Testis (tissue), 2 donors: Measurements from ENCODE around the gene RAG2.

Experiments used
- POLR2A ChIP-seq: fragments of 450-650 bp; IDR thresholded peaks from one replicate; pipeline ENCODE4 v1.6.1; 2017; ENCODE audit warnings: antibody characterized with exemption, mild to moderate bottlenecking, moderate library complexity
- TF ChIP-seq, protein P1 (sequence below), 3 experiments: fragments of 450-650 bp in 2 of 3; fragments of 200-600 bp in 1 of 3; sonication (generic) in 1 of 3; IDR thresholded peaks; one replicate each; pipeline ENCODE4 v1.5.1; 2016 to 2019; ENCODE audit warnings: antibody characterized with exemption in 3 of 3, mild to moderate bottlenecking in 2 of 3, moderate library complexity in 1 of 3

DNA sequence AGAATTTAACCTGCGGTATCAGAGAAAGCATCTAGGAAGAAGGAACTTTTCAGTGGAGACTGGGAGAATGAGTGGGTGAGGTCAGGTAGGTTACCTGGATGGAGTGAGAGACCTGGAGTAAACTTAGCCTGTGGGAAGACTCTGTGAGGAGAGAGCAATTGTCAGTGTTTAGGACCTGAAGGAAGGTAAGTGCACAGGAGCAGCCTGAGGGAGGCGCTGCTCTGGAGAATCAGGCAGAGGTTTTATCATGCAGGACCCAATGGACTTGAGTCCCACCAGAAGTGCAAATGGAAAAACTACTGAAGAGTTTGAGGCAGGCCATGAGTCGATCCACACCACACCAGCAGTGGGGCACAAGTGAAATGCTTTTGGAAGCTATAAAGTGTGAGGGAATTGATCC, 14.4 kb downstream of the RAG2 start:
- TF ChIP-seq, protein P1, sequence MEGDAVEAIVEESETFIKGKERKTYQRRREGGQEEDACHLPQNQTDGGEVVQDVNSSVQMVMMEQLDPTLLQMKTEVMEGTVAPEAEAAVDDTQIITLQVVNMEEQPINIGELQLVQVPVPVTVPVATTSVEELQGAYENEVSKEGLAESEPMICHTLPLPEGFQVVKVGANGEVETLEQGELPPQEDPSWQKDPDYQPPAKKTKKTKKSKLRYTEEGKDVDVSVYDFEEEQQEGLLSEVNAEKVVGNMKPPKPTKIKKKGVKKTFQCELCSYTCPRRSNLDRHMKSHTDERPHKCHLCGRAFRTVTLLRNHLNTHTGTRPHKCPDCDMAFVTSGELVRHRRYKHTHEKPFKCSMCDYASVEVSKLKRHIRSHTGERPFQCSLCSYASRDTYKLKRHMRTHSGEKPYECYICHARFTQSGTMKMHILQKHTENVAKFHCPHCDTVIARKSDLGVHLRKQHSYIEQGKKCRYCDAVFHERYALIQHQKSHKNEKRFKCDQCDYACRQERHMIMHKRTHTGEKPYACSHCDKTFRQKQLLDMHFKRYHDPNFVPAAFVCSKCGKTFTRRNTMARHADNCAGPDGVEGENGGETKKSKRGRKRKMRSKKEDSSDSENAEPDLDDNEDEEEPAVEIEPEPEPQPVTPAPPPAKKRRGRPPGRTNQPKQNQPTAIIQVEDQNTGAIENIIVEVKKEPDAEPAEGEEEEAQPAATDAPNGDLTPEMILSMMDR (IDR thresholded peaks at IDR 0.05): no peak
- no peak for TF ChIP-seq POLR2A
